Lower lobe of right lung (tissue), 2 donors: Measurements from ENCODE around the gene SHKBP1. TPM values are rescaled to one million over a fixed set of nuclear protein-coding genes. Genes with fewer than 3 reads are reported as not detected.

Experiments
- ATAC-seq, 2 donors: fragments of 200-7000 bp; cut with Tn5 transposase; one replicate each; pipeline ENCODE4 v1.9.1; 2020 to 2022; ENCODE audit warnings: mild to moderate bottlenecking in 2 of 2, moderate library complexity in 2 of 2
- DNase-seq: peaks from one replicate; pipeline ENCODE4 v3.0.0-alpha.2; 2020
- H3K27ac ChIP-seq: fragments of 200-600 bp; one replicate; pipeline ENCODE4 v1.8.0; 2022
- H3K27me3 ChIP-seq: fragments of 200-600 bp; one replicate; pipeline ENCODE4 v1.8.0; 2022; ENCODE audit warnings: low read depth
- H3K36me3 ChIP-seq: fragments of 200-600 bp; one replicate; pipeline ENCODE4 v1.8.0; 2022; ENCODE audit warnings: mild to moderate bottlenecking
- H3K4me1 ChIP-seq: fragments of 200-600 bp; one replicate; pipeline ENCODE4 v1.8.0; 2022
- H3K4me3 ChIP-seq: fragments of 200-600 bp; one replicate; pipeline ENCODE4 v1.8.0; 2022; ENCODE audit warnings: mild to moderate bottlenecking
- H3K9me3 ChIP-seq: fragments of 200-600 bp; one replicate; pipeline ENCODE4 v1.8.0; 2022
- intact Hi-C: fragments of 100-400 bp; cut with DNase I; formaldehyde crosslinking; loops from one replicate; pipeline ENCODE4 v1.11.0; 2022
- total RNA-seq: library from RNA; stranded (reverse); fragmentation: NEBNext Ultra II Directional; extraction: Animal tissue kit (Norgen Biotek cat#: 25700); gene quantifications from one replicate; pipeline ENCODE4 v1.2.1, GENCODE V29; 2021
- TF ChIP-seq, protein P1 (sequence below): fragments of 200-600 bp; IDR thresholded peaks from one replicate; pipeline ENCODE4 v1.8.0; 2022; ENCODE audit warnings: antibody characterized with exemption, mild to moderate bottlenecking
- donor health status: DM: no; HTN: yes; CAD: no; lungs with severe emphysema.

Gene SHKBP1
- total RNA-seq, 1 donor from 2014 or later, result 91.2 TPM

DNA sequence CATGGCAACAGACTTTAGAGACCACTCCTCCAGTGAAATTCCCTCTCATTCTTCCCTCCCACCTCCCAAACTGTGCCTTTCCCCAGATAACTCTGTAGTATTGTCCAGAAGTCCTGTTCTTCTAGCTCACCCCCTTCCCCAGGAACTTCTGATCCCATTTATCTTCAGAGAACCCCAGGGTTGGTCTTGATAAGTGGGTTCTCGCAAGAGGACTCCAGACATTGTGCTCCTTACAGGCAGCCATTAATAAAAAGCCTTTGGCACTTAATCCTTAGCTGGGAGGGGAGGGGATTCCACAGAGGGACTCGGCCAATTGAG, 26.4 kb downstream of the SHKBP1 start:
- peak overlapping the region; percentile 59 for H3K4me3 ChIP-seq
- DNase-seq (no peak), ATAC-seq (peak in 1 of 2 donors; percentile 0)
- H3K27ac ChIP-seq, result peak overlapping the region; percentile 83
- TF ChIP-seq, protein P1, sequence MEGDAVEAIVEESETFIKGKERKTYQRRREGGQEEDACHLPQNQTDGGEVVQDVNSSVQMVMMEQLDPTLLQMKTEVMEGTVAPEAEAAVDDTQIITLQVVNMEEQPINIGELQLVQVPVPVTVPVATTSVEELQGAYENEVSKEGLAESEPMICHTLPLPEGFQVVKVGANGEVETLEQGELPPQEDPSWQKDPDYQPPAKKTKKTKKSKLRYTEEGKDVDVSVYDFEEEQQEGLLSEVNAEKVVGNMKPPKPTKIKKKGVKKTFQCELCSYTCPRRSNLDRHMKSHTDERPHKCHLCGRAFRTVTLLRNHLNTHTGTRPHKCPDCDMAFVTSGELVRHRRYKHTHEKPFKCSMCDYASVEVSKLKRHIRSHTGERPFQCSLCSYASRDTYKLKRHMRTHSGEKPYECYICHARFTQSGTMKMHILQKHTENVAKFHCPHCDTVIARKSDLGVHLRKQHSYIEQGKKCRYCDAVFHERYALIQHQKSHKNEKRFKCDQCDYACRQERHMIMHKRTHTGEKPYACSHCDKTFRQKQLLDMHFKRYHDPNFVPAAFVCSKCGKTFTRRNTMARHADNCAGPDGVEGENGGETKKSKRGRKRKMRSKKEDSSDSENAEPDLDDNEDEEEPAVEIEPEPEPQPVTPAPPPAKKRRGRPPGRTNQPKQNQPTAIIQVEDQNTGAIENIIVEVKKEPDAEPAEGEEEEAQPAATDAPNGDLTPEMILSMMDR, result no peak
- H3K27me3 ChIP-seq, result peaks cover 41% of the 10 kb centered on the region
- intact Hi-C loops, result loop anchor here (10.0 kb wide), 1 partner anchor 58 kb away; no protein-coding TSS in a partner anchor
- no peaks in the 10 kb centered on the region for H3K9me3 ChIP-seq
- no peaks in the 10 kb centered on the region for H3K36me3 ChIP-seq
- H3K4me1 ChIP-seq, result peaks cover 75% of the 10 kb centered on the region

DNA sequence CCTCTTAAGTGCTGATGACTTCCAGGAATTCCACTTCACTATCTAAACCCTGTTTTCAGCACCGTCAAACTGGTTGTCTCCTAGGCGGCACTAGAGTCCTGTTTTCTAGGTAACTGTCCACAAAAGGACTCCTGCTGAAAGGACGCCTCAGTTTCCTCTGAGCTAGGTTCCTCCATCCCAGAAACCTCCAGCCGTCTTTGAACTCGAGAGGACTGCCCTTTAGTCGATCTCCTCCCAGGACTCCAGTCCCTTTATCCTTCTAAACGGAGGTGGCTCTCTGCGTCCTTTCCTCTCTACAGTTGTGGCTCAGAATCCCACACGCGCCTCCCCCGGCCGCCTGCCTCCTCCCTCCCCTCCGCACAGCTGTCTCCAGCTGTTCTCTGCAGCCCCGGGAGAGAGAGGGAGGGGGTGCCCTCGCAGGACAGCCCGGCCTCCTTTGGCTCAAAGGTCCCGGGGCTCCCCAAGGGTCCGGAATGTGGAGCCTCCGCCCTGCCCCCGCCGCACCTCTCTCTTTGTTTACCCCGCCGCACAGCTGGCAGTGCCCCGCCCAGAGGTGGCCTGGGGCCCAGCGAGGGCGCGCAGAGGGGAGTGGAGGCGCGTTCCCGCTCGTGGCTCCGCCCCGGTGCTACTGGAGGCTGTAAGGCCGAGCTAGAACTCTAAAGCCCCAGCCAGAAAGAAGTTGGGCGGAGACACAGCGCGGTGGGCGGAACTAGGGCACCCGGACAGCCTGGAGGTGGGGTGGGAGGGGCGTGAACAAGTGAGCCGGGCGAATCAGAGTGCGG, 26.9 kb downstream of the SHKBP1 start:
- TF ChIP-seq, protein P1, result no peak
- Histone ChIP-seq H3K36me3 (no peaks in the 10 kb centered on the region), H3K4me1 (peaks cover 69% of the 10 kb centered on the region), H3K27ac (peak overlapping the region; percentile 83), H3K27me3 (peaks cover 36% of the 10 kb centered on the region), H3K9me3 (no peaks in the 10 kb centered on the region), H3K4me3 (peak overlapping the region; percentile 59)
- ATAC-seq (peak; percentile 85 to 89), DNase-seq (peak; percentile 99)
- intact Hi-C loops, result loop anchor here (10.0 kb wide), 1 partner anchor 59 kb away; no protein-coding TSS in a partner anchor

DNA sequence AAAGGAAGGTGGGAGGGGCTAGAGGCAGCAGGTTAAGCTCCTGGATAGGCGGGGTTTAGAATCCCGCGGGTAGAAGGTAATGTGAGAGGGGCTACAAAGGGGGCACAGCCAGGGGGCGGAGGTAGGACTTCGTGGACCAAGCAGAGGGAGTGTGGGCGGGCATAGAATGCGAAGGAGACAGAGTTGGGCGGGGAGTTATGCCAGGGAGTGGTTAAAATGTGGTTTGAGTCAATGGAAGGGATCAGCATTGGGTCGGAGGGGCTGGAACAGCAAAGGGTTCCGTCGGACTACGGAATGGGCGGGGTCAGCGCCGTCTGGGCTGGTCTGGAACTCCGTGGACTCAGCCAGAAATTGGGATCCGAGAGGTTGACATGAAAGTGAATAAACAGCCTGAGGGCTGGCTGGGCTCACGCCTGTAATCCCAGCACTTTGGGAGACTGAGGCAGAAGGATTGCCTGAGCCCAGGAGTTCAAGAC, 27.5 kb downstream of the SHKBP1 start:
- Histone ChIP-seq H3K4me3 (peak overlapping the region; percentile 59), H3K9me3 (no peaks in the 10 kb centered on the region), H3K36me3 (no peaks in the 10 kb centered on the region), H3K4me1 (peaks cover 67% of the 10 kb centered on the region), H3K27ac (no peak overlapping the region), H3K27me3 (peaks cover 30% of the 10 kb centered on the region)
- no peak for ATAC-seq
- TF ChIP-seq, protein P1, result no peak
- DNase-seq, result no peak
- intact Hi-C loops, result loop anchor here (10.0 kb wide), 1 partner anchor 59 kb away; no protein-coding TSS in a partner anchor

DNA sequence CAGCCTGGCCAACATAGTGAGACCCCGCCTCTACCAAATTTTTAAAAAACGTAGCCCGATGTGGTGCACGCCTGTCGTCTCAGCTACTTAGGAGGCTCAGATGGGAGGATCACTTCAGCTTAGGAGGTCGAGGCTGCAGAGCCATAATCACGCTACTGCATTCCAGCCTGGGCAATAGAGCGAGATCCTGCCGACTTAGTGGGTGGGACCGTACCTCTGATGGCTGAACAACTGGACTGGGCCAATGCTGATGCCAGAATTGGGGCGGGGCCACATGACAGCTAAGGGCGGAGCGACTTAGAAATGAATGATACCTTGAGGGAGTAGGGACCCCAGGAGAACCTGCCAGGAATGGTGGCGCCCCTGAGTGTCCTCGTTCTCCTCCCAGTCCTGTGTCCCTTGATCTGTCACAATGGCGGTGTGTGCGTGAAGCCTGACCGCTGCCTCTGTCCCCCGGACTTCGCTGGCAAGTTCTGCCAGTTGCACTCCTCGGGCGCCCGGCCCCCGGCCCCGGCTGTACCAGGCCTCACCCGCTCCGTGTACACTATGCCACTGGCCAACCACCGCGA, 28.1 kb downstream of the SHKBP1 start:
- TF ChIP-seq, protein P1, result no peak
- no peaks in the 10 kb centered on the region for H3K36me3 ChIP-seq
- peaks cover 32% of the 10 kb centered on the region for H3K27me3 ChIP-seq
- intact Hi-C loops, result loop anchor here (10.0 kb wide), 1 partner anchor 60 kb away; no protein-coding TSS in a partner anchor
- no peak for DNase-seq
- no peak for ATAC-seq
- peak overlapping the region; percentile 82 for H3K27ac ChIP-seq
- peaks cover 68% of the 10 kb centered on the region for H3K4me1 ChIP-seq
- H3K4me3 ChIP-seq, result peak overlapping the region; percentile 59
- H3K9me3 ChIP-seq, result no peaks in the 10 kb centered on the region

DNA sequence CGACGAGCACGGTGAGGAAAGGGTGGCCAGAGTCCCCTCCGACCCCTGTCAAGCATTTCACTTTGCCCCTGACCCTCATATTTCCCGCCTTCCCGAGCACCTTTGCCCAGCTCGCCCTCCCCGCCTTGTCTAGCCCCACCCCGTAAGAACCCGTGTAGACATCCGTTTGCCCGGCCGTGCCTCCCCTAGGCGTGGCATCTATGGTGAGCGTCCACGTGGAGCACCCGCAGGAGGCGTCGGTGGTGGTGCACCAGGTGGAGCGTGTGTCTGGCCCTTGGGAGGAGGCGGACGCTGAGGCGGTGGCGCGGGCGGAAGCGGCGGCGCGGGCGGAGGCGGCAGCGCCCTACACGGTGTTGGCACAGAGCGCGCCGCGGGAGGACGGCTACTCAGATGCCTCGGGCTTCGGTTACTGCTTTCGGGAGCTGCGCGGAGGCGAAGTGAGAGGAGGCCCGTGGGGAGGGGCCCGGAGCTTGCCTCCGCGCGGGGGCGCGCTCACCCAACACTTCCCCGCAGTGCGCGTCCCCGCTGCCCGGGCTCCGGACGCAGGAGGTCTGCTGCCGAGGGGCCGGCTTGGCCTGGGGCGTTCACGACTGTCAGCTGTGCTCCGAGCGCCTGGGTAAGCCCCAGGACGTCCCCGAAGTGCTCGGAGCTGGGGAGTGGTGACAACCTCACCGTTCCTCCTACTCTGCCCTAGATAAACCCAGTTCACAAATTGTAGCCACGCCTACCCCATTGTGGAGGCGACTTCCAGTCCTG, 28.7 kb downstream of the SHKBP1 start:
- Histone ChIP-seq H3K36me3 (no peaks in the 10 kb centered on the region), H3K4me1 (peaks cover 66% of the 10 kb centered on the region)
- peak; percentile 57 to 63 for ATAC-seq

More for the DNA sequence above, 28.7 kb downstream of the SHKBP1 start:
- Histone ChIP-seq H3K4me3 (peak overlapping the region; percentile 59), H3K27ac (peak overlapping the region; percentile 82), H3K9me3 (no peaks in the 10 kb centered on the region), H3K27me3 (peaks cover 26% of the 10 kb centered on the region)
- peak; percentile 89 for DNase-seq
- intact Hi-C loops, result loop anchor here (10.0 kb wide), 1 partner anchor 61 kb away; no protein-coding TSS in a partner anchor
- TF ChIP-seq, protein P1, result no peak
